K562 (cell line): ENCODE measurements around the gene VPS16. TPM values are rescaled to one million over a fixed set of nuclear protein-coding genes. Genes with fewer than 3 reads are reported as not detected.
A peak's percentile ranks its signal among the peaks of the same experiment; 100 is the strongest.

Source experiments
- ATAC-seq: fragments of 200-7000 bp; cut with Tn5 transposase; 3 replicates; pipeline ENCODE4 v1.9.1; 2020; ENCODE audit warnings: moderate library complexity
- BruUV-seq: library from RNA; stranded (reverse); fragments of 400-500 nt; replicated peaks from 2 replicates; lab custom pipeline; 2021; lab: Mats Ljungman, UMichigan
- CTCF ChIA-PET: fragments of 300-600 bp; formaldehyde crosslinking; extraction: SDS; loops from one replicate; lab custom pipeline; 2021; ENCODE audit warnings: low intra/inter-chr PET ratio; lab: Yijun Ruan, JAX
- POLR2A ChIA-PET: fragments of 300-600, 350-650 bp; sonication (Branson Sonifier 250); formaldehyde crosslinking; extraction: SDS; loops from one replicate; lab custom pipeline; 2021; ENCODE audit warnings: antibody characterized with exemption, inconsistent platforms; lab: Yijun Ruan, JAX
- DNase-seq, 4 experiments: peaks; one replicate each; pipeline versions ENCODE4 v3.0.0 to v3.0.0-alpha.2; 2011 to 2018; ENCODE audit warnings: low spot score in 3 of 4, mixed read lengths in 3 of 4; ENCODE audit errors: extremely low read depth in 1 of 4
- FAIRE-seq: peaks from 2 replicates; lab custom pipeline; 2011; peaks lifted over from hg19 to GRCh38; lab: Jason Lieb, UNC
- H2AFZ ChIP-seq: 2 replicates; pipeline ENCODE4 v1.6.0; 2011; ENCODE audit warnings: low read depth, low read length, control low read depth, inconsistent platforms
- H3K27ac ChIP-seq: fragments of 200-600 bp; 3 replicates; pipeline ENCODE4 v1.8.0; 2011; ENCODE audit warnings: low read depth, mild to moderate bottlenecking, control low read depth, inconsistent platforms, low read length, moderate library complexity, mixed read lengths; ENCODE audit errors: extremely low read depth
- H3K27me3 ChIP-seq, 2 experiments: fragments of 300-600 bp in 1 of 2; 2 replicates in 1 of 2; 3 replicates in 1 of 2; pipeline versions ENCODE4 v1.6.0 to v1.8.0; 2011; ENCODE audit warnings: inconsistent platforms in 2 of 2, low read length in 2 of 2, mild to moderate bottlenecking in 1 of 2, mixed read lengths in 1 of 2, moderate library complexity in 1 of 2; ENCODE audit not compliant: control insufficient read depth in 2 of 2, insufficient read depth in 2 of 2
- H3K36me3 ChIP-seq: fragments of 300-600 bp; 3 replicates; pipeline ENCODE4 v1.8.0; 2011; ENCODE audit warnings: mild to moderate bottlenecking, low read length, inconsistent platforms; ENCODE audit not compliant: control insufficient read depth, insufficient read depth
- H3K4me1 ChIP-seq, 2 experiments: fragments of 200-600 bp in 1 of 2; replicated peaks in 1 of 2; 2 replicates in 1 of 2; 3 replicates in 1 of 2; pipeline versions ENCODE4 v1.5.1 to v1.8.0; 2011; ENCODE audit warnings: inconsistent platforms in 2 of 2, low read length in 2 of 2, mild to moderate bottlenecking in 1 of 2, mixed read lengths in 1 of 2, moderate library complexity in 1 of 2; ENCODE audit not compliant: control insufficient read depth in 2 of 2, insufficient read depth in 2 of 2
- H3K4me2 ChIP-seq: 2 replicates; pipeline ENCODE4 v1.6.1; 2011; ENCODE audit warnings: low read length, control low read depth, inconsistent platforms, mixed read lengths; ENCODE audit not compliant: insufficient read depth
- H3K4me3 ChIP-seq: fragments of 200-600 bp; sonication (generic), shearing (Covaris generic); 2 replicates; pipeline ENCODE4 v1.5.1; 2016; ENCODE audit warnings: control low read depth, inconsistent platforms
- H3K79me2 ChIP-seq: fragments of 200-600 bp; 3 replicates; pipeline ENCODE4 v1.8.0; 2011; ENCODE audit warnings: low read length, inconsistent platforms; ENCODE audit not compliant: control insufficient read depth, insufficient read depth
- H3K9ac ChIP-seq, 2 experiments: 2 replicates each; pipeline versions ENCODE4 v1.6.0 to v1.6.1; 2011; ENCODE audit warnings: low read depth in 2 of 2, low read length in 2 of 2, control low read depth in 1 of 2, inconsistent platforms in 1 of 2, mild to moderate bottlenecking in 1 of 2, mixed read lengths in 1 of 2; ENCODE audit not compliant: insufficient read depth in 1 of 2
- H3K9me1 ChIP-seq: one replicate; pipeline ENCODE4 v1.6.0; 2011; ENCODE audit warnings: inconsistent platforms, mild to moderate bottlenecking, low read length, moderate library complexity; ENCODE audit not compliant: control insufficient read depth, insufficient read depth
- H3K9me3 ChIP-seq: replicated peaks from 2 replicates; pipeline ENCODE4 v1.5.1; 2011; ENCODE audit warnings: low read depth, low read length, inconsistent platforms; ENCODE audit not compliant: control insufficient read depth, insufficient read depth
- H4K20me1 ChIP-seq: replicated peaks from 2 replicates; pipeline ENCODE4 v1.6.1; 2011; ENCODE audit warnings: low read length, inconsistent platforms, mixed read lengths; ENCODE audit not compliant: control insufficient read depth, insufficient read depth
- FOXK1 ChIP-seq: sonication (generic); formaldehyde crosslinking; IDR thresholded peaks from 2 replicates; pipeline ENCODE4 v1.8.0; 2022; ENCODE audit warnings: missing genetic modification reagents, mild to moderate bottlenecking, borderline replicate concordance
- KDM2B ChIP-seq: fragments of 250-450 bp; sonication (Bioruptor Pico); IDR thresholded peaks from 2 replicates; pipeline ENCODE4 v1.8.0; 2021; ENCODE audit warnings: mild to moderate bottlenecking, moderate library complexity
- MBD1 ChIP-seq: fragments of 250-450 bp; sonication (Bioruptor Pico); IDR thresholded peaks from 2 replicates; pipeline ENCODE4 v1.8.0; 2022; ENCODE audit warnings: inconsistent platforms
- RBM25 ChIP-seq: fragments of 200-400 bp; formaldehyde crosslinking; IDR thresholded peaks from 2 replicates; pipeline ENCODE4 v1.6.1; 2018; ENCODE audit warnings: low read length, low read depth, moderate library complexity; ENCODE audit not compliant: severe bottlenecking
- ZMIZ1 ChIP-seq, 2 experiments: fragments of 150-350 bp in 1 of 2; IDR thresholded peaks; 2 replicates each; pipeline ENCODE4 v1.6.1; 2012 to 2016; ENCODE audit warnings: low read depth in 2 of 2, low read length in 2 of 2, mild to moderate bottlenecking in 1 of 2, moderate library complexity in 1 of 2
- ZNF143 ChIP-seq: sonication (generic); formaldehyde crosslinking; IDR thresholded peaks from 2 replicates; pipeline ENCODE4 v1.9.0; 2022; ENCODE audit warnings: mild to moderate bottlenecking, missing genetic modification reagents
- ZNF518B ChIP-seq: fragments of 250-450 bp; sonication (Bioruptor Pico); IDR thresholded peaks from 2 replicates; pipeline ENCODE4 v1.5.0; 2021; ENCODE audit warnings: mild to moderate bottlenecking, moderate library complexity
- whole genome bisulfite sequencing: fragments of 100-300 bp; shearing (Covaris generic); methylation state at CpG from one replicate; pipeline ENCODE4 v1.1.6; 2016; ENCODE audit warnings: low coverage, mixed read lengths; ENCODE audit not compliant: insufficient coverage; ENCODE audit errors: missing lambda C conversion rate; 5-methylcytosine and 5-hydroxymethylcytosine counted together
- in situ Hi-C: fragments of 300-500 bp; cut with MboI; formaldehyde crosslinking; loops from 4 replicates; pipeline ENCODE4 v1.15.0; 2018; ENCODE audit warnings: inconsistent platforms, mixed read lengths
- intact Hi-C: fragments of 100-400 bp; cut with micrococcal nuclease; formaldehyde crosslinking; loops from 2 replicates; pipeline ENCODE4 v1.14.2; 2022
- polyA plus RNA-seq, 8 experiments: library from polyadenylated mRNA; depleted of rRNA in 4 of 8; stranded (reverse) in 5 of 8; unstranded in 3 of 8; fragments of >200 nt; fragmentation: Nextera tagmentation in 2 of 8; fragmentation: Illumina TruSeq in 1 of 8; extraction: Ambion mirVana in 2 of 8; extraction: Trizol in 1 of 8; gene quantifications; 2 replicates each; pipeline versions ENCODE4 v1.2.1 to v1.2.3, GENCODE V29; 2011 to 2014; ENCODE audit warnings: inconsistent platforms in 1 of 8, missing spikeins in 1 of 8
- total RNA-seq, 7 experiments: library from RNA; depleted of rRNA in 6 of 7; stranded (reverse); fragments of >200 nt in 6 of 7; fragmentation: Illumina TruSeq in 2 of 7; extraction: Trizol in 2 of 7; gene quantifications; 2 replicates each; pipeline versions ENCODE4 v1.2.1 to v1.2.3, GENCODE V29; 2011 to 2021; ENCODE audit warnings: low replicate concordance in 1 of 7

VPS16 gene
- total and polyA plus RNA-seq, 9 of the 15 experiments (the other 6 are each of a cell fraction or from before 2014, with no cell fraction given) = 6.8 to 24.7 (median 14.0) TPM

GRCh38 chr20:2812189-2812588 is 28.4 kb upstream of the VPS16 start:
- ChIA-PET CTCF (no interaction called here), POLR2A (interaction anchor here (1.3 kb wide), 1 partner anchor 10 kb away, joined by 3 read pairs; no protein-coding TSS in a partner anchor)
- in situ Hi-C loops = no loop called here

GRCh38 chr20:2814076-2814475 is 26.5 kb upstream of the VPS16 start:
- Histone ChIP-seq H3K79me2 (no peaks in the 10 kb centered on the region), H3K9me1 (peaks cover 3% of the 10 kb centered on the region), H3K27me3 (no peaks in the 10 kb centered on the region), H2AFZ (no peak overlapping the region), H3K4me1 (peaks cover 0 to 18% of the 10 kb centered on the region in 2 experiments; a peak in 3 of 5 replicates), H3K9me3 (0 out of 2 replicates have a peak, but pooled peaks cover 2% of the 10 kb centered on the region), H3K9ac (no peak overlapping the region), H3K36me3 (no peaks in the 10 kb centered on the region), H3K27ac (no peak overlapping the region), H4K20me1 (no peaks in the 10 kb centered on the region), H3K4me3 (no peak overlapping the region), H3K4me2 (no peak overlapping the region)
- 64% methylated on average over 1 of the region's 1 CpG for WGBS
- in situ Hi-C loops (no loop called here), intact Hi-C loops (no loop called here)
- FAIRE-seq (no peak), DNase-seq (no peak), ATAC-seq (no peak)
- ChIA-PET POLR2A (no interaction called here), CTCF (no interaction called here)
- no TSS peak for BruUV-seq
- TF ChIP-seq ZNF518B (CRISPR knock-in tag) (no peak), MBD1 (no peak), ZNF143 (CRISPR knock-in tag) (no peak), ZMIZ1 (IDR thresholded peaks at IDR 0.05; ENCODE audit: low read depth in 2 of 2, low read length in 2 of 2) (no peak)

More at GRCh38 chr20:2812189-2812588, 28.4 kb upstream of the VPS16 start:
- Histone ChIP-seq H3K27ac (no peak overlapping the region), H2AFZ (no peak overlapping the region), H3K79me2 (no peaks in the 10 kb centered on the region), H3K9me1 (no peaks in the 10 kb centered on the region), H4K20me1 (no peaks in the 10 kb centered on the region), H3K9ac (no peak overlapping the region), H3K27me3 (no peaks in the 10 kb centered on the region), H3K4me1 (peaks cover 0 to 18% of the 10 kb centered on the region in 2 experiments; a peak in 3 of 5 replicates), H3K4me3 (no peak overlapping the region), H3K4me2 (no peak overlapping the region), H3K36me3 (no peaks in the 10 kb centered on the region), H3K9me3 (0 out of 2 replicates have a peak, but pooled peaks cover 2% of the 10 kb centered on the region)
- TF ChIP-seq FOXK1 = no peak
- TF ChIP-seq KDM2B (CRISPR knock-in tag) = no peak
- TF ChIP-seq RBM25 = peak; percentile 77
- 19% methylated on average over 3 of the region's 3 CpGs for WGBS
- FAIRE-seq (no peak), ATAC-seq (no peak), DNase-seq (no peak)
- intact Hi-C loops = no loop called here
- no TSS peak for BruUV-seq
